Nephron progenitor cell (in vitro differentiated cells): ENCODE results near the gene MORN2.

ENCODE experiments used
- DNase-seq: peaks from one replicate; pipeline ENCODE4 v3.0.0; 2021
- H3K27ac Mint-ChIP-seq: 2 replicates; pipeline ENCODE4 v1.8.0; 2021; ENCODE audit warnings: mild to moderate bottlenecking, moderate library complexity, mixed read lengths
- H3K27me3 Mint-ChIP-seq: 2 replicates; pipeline ENCODE4 v1.8.0; 2021; ENCODE audit warnings: mild to moderate bottlenecking, low read depth, mixed read lengths; ENCODE audit not compliant: poor library complexity
- H3K36me3 Mint-ChIP-seq: 2 replicates; pipeline ENCODE4 v1.8.0; 2021; ENCODE audit warnings: low read depth, mixed read lengths
- H3K4me1 Mint-ChIP-seq: 2 replicates; pipeline ENCODE4 v1.8.0; 2021; ENCODE audit warnings: mixed read lengths
- H3K4me3 Mint-ChIP-seq: 2 replicates; pipeline ENCODE4 v1.8.0; 2021; ENCODE audit warnings: mild to moderate bottlenecking, moderate library complexity, mixed read lengths
- H3K9me3 Mint-ChIP-seq: 2 replicates; pipeline ENCODE4 v1.8.0; 2021; ENCODE audit warnings: mild to moderate bottlenecking, moderate library complexity, mixed read lengths
- CTCF ChIP-seq: fragments of 200-600 bp; sonication (generic); IDR thresholded peaks from 2 replicates; pipeline ENCODE4 v1.5.0; 2021; ENCODE audit warnings: antibody characterized with exemption

Gene MORN2

DNA sequence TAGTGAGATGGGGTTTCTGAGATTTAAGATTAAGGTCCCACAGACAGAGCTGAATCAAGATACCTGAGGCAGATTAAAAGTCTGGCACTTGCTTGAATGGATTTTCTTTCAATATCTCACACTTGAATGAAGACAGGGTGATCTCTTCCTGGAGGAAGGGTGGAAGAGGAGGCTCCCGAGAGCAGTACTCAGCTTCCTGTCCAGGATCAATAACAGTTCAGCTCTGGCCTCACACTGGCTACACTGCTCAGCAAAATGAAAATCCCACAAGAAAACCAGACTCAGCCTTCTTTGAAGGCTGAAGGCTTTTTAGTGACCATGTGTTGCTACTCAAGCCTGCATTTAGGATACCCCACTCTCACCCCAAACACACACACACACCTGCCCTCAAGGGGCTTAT is 24.9 kb downstream of the MORN2 start:
- TF ChIP-seq CTCF: no peak
- no peaks in the 10 kb centered on the region for H3K4me1 Mint-ChIP-seq
- peaks cover 6% of the 10 kb centered on the region for H3K27me3 Mint-ChIP-seq

GRCh38 chr2:38905251-38905650 is 29.5 kb downstream of the MORN2 start:
- no peak overlapping the region for H3K27ac Mint-ChIP-seq
- no peak for DNase-seq
- H3K4me3 Mint-ChIP-seq: no peak overlapping the region
- H3K9me3 Mint-ChIP-seq: no peaks in the 10 kb centered on the region
- H3K27me3 Mint-ChIP-seq: peaks cover 9% of the 10 kb centered on the region
- TF ChIP-seq CTCF: no peak
- H3K4me1 Mint-ChIP-seq: no peaks in the 10 kb centered on the region
- no peaks in the 10 kb centered on the region for H3K36me3 Mint-ChIP-seq

More for the DNA sequence above, 24.9 kb downstream of the MORN2 start:
- no peak overlapping the region for H3K27ac Mint-ChIP-seq
- no peak overlapping the region for H3K4me3 Mint-ChIP-seq
- no peak for DNase-seq
- H3K36me3 Mint-ChIP-seq: no peaks in the 10 kb centered on the region
- H3K9me3 Mint-ChIP-seq: no peaks in the 10 kb centered on the region

GRCh38 chr2:38907242-38907641 is 31.5 kb downstream of the MORN2 start:
- Mint-ChIP-seq H3K27me3 (peaks cover 5% of the 10 kb centered on the region), H3K4me3 (no peak overlapping the region), H3K36me3 (no peaks in the 10 kb centered on the region), H3K27ac (no peak overlapping the region), H3K9me3 (no peaks in the 10 kb centered on the region), H3K4me1 (peaks cover 5% of the 10 kb centered on the region)
- no peak for DNase-seq
- no peak for TF ChIP-seq CTCF

- DNase-seq: no peak
- no peak overlapping the region for H3K4me3 Mint-ChIP-seq
- no peak for TF ChIP-seq CTCF
- H3K4me1 Mint-ChIP-seq: peaks cover 6% of the 10 kb centered on the region
- H3K27ac Mint-ChIP-seq: no peak overlapping the region
- no peaks in the 10 kb centered on the region for H3K9me3 Mint-ChIP-seq
- peaks cover 5% of the 10 kb centered on the region for H3K27me3 Mint-ChIP-seq
- H3K36me3 Mint-ChIP-seq: no peaks in the 10 kb centered on the region
These were observed 32.2 kb downstream of the MORN2 start for GRCh38 chr2:38907743-38908562.

DNA sequence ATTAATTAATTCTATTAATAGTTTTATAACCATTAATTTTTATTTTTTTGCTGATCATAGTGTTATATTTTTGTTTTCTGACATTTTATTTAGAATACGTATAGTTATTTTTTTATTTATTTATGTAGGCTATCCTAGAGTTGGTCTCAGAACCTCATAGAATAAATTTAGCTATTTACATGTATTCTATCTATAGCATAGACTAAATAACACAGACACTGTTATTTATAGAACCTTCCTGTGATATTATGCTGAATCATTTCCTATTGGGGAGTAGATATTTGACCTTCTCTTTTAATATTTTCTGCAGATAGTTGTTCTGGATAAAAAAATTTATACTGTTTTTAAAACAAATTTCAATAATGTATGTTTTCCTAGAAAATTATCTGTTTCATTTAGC is 34.1 kb downstream of the MORN2 start:
- Mint-ChIP-seq H3K4me1 (peaks cover 6% of the 10 kb centered on the region), H3K4me3 (no peak overlapping the region), H3K9me3 (no peaks in the 10 kb centered on the region), H3K27ac (no peak overlapping the region), H3K27me3 (peaks cover 5% of the 10 kb centered on the region), H3K36me3 (no peaks in the 10 kb centered on the region)
- no peak for TF ChIP-seq CTCF
- DNase-seq: no peak

- Mint-ChIP-seq H3K36me3 (no peaks in the 10 kb centered on the region), H3K4me1 (peaks cover 6% of the 10 kb centered on the region), H3K27me3 (peaks cover 3% of the 10 kb centered on the region), H3K27ac (no peak overlapping the region), H3K4me3 (no peak overlapping the region), H3K9me3 (no peaks in the 10 kb centered on the region)
- no peak for TF ChIP-seq CTCF
- DNase-seq: no peak
These were observed 35.4 kb downstream of the MORN2 start for GRCh38 chr2:38911191-38911590.
